ELF-1 (cell line): ENCODE data around the gene SLC39A11.

Experiments
- DNase-seq: peaks from one replicate; pipeline ENCODE4 v3.0.0-alpha.2; 2016; ENCODE audit warnings: low read depth, low spot score

Gene SLC39A11

DNA sequence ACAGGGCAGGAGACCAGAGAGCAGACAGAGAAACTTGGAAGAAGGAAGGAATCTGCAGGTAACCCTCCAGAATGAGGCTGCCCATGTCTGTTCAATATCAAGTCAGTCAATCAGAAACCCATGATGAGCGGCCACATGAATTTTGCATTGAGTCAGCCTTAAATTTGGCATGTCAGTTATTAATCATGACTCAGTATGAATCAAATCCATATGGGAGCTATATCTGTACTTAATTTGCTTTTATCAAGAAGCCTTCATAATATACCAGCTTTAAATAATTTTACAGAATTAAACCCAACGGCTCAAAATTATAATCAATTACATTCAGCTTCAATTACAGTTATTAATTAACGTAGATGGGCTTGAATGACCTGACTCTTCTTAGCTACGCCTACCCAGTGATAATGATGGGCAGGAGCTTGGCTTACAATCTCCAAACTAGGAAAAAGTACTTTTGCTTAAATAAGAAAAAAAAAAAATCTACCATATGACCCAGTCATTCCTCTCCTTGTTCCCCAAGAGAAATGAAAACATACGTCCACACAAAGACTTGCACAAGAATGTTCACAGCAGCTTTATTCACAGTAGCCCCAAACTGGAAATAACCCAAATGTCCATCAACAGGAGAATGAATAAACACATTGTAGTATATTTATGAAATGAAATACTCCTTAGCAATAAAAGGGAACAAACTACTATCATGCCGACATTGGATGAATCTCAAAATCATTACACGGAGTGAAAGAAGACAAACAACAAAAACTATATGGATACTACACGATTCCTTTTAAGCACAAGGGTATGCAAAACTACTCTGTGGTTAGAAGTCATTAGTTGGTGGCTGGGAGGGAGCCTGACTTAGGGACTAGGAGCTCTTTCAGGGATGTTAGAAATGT, 48.6 kb downstream of the SLC39A11 start:
- no peak for DNase-seq

GRCh38 chr17:73042809-73043685, 49.4 kb downstream of the SLC39A11 start:
- no peak for DNase-seq

GRCh38 chr17:73042225-73042624, 50.3 kb downstream of the SLC39A11 start:
- DNase-seq, result no peak

GRCh38 chr17:73039282-73039681, 53.2 kb downstream of the SLC39A11 start:
- DNase-seq, result no peak

- DNase-seq, result no peak
These were observed 61.0 kb downstream of the SLC39A11 start for GRCh38 chr17:73031472-73031871.

DNA sequence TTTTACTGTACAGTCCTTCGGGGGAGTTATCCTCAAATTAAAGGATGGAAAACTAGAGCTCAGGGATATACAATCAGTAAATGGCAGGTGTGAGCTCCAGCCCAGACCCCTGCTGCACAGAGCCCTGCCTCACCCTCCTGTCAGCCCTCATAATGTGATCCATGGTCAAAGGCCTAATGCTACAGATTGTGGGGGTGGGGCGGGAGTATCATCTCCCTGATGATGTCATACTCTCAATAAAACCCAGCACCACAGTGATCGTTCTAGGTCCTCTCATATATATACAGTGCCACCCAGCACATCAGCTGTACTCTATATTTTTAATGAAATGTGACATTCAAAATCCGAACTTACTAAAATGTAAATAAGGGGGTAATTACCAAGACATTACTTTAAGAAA, 61.5 kb downstream of the SLC39A11 start:
- no peak for DNase-seq

DNA sequence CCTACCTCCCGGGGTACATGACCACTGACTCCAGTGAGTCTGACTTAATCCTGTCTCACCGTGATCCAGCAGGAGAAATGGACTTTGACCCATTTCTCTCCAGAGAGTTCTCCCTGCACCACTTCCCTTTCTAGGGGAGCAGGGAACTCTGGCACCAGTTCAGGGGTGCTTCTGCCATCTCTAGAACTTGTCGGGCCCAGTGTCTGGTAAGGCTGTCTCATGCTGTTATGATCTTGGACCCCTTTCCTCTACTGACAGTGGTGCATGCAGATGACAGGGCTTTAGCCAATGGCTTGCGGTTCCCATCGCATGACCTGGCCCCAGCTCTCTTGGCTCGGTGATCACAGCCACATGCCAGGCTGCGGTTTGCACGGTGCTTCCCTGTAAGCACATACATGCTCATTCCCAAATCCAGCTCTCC, 62.0 kb downstream of the SLC39A11 start:
- no peak for DNase-seq

GRCh38 chr17:73029991-73030390, 62.5 kb downstream of the SLC39A11 start:
- no peak for DNase-seq

GRCh38 chr17:73029021-73029420, 63.5 kb downstream of the SLC39A11 start:
- DNase-seq, result no peak

DNA sequence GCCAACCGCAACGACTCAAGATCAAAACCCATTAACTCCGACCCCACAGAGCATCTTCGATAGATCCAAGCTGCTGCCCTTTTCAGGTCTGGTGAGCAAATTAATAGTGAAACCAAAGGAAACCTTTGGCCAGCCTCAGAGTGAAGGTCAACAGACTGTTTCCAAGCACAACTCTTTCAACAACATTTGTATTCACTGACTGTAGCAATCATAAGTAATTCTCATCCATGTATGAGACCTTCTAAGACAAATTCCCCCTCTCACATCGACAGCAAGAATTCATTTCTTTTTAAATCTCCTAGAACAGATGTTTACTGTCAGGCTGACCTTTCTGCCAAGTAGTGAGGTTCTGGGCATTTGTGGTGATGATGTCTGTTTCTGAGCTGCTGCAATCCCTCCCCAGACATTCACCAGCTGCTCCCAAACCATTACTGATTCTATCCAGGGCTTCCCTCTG, 64.2 kb downstream of the SLC39A11 start:
- DNase-seq, result no peak

- DNase-seq, result no peak
These were observed 65.3 kb downstream of the SLC39A11 start for GRCh38 chr17:73027130-73027741.

DNA sequence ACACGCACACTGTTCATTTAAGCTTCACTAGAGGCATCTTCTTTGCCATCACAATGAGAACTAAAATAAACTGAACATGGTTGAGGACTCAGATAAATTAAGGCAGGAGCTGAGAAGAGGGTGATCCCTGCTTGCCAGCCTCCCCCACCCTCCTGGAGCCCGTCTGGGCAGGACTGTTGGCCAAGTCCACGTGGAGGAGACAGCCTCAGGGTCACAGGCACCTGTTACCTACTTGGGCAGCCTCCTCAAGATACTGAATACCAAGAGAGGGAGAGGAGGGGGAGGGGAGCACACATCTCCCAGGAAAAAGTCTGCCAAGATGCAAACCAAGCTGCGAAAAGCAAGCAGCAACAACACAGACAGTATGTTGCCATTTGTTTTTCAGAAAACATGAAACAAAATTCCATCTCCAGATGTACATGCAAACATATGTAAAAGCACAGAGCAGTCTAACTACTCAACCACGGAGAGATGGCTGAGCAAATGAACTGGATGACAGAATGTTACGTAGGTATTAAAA, 67.4 kb downstream of the SLC39A11 start:
- no peak for DNase-seq

- no peak for DNase-seq
These were observed 68.7 kb downstream of the SLC39A11 start for GRCh38 chr17:73023759-73024158.

- no peak for DNase-seq
These were observed 69.8 kb downstream of the SLC39A11 start for GRCh38 chr17:73022694-73023093.

- DNase-seq, result no peak
These were observed 70.7 kb downstream of the SLC39A11 start for GRCh38 chr17:73021771-73022170.

GRCh38 chr17:73020110-73020509, 72.4 kb downstream of the SLC39A11 start:
- no peak for DNase-seq

- DNase-seq, result no peak
These were observed 73.9 kb downstream of the SLC39A11 start for GRCh38 chr17:73018599-73018998.

- no peak for DNase-seq
These were observed 74.8 kb downstream of the SLC39A11 start for GRCh38 chr17:73017658-73018057.

DNA sequence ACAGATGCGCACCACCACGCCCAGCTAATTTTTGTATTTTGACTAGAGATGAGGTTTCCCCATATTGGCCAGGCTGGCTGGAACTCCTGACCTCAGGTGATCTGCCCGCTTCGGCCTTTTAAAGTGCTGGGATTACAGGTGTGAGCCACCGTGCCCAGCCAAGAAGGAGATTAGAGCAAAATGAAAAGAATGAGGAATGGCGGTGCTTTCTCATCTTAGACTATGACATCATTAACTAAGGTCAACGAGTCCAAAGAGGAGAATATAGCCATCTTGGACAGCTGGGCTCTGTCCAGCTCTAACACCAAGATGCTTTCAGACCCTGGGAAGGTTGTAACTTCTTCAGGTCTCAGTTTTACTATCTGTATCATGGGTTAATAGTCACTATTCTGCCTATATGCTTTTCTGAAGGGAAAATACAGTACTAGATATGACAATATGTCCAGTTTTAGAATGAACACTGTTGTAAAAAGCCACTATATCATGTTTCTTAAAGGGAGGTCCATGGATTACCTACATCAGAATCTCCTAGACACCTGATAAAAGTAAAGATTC, 76.7 kb downstream of the SLC39A11 start:
- no peak for DNase-seq

- peak; percentile 22 for DNase-seq
These were observed 78.4 kb downstream of the SLC39A11 start for GRCh38 chr17:73013816-73014663.

- no peak for DNase-seq
These were observed 79.2 kb downstream of the SLC39A11 start for GRCh38 chr17:73013301-73013700.
